Endothelial cell of hepatic sinusoid (primary cell): ENCODE measurements around the gene TXNRD2.

Experiments
- in situ Hi-C: cut with HindIII; loops from 2 replicates; pipeline ENCODE4 v1.10.0; 2017; ENCODE audit warnings: low sequenced_read_pairs

TXNRD2 gene

GRCh38 chr22:19941365-19942082 lies at the start of gene TXNRD2, which contains the start of gene COMT:
Gene TXNRD2 (minus strand): TSS chr22:19941818. CDS start chr22:19941803, 15 bp downstream.
Gene COMT (plus strand): TSS chr22:19941772. CDS start chr22:19962527, 20,755 bp downstream.
- in situ Hi-C loops = no loop called here

GRCh38 chr22:19991395-19991644 lies 49.7 kb upstream of the TXNRD2 start:
- in situ Hi-C loops = no loop called here

GRCh38 chr22:19990609-19991394 lies 49.2 kb upstream of the TXNRD2 start:
- in situ Hi-C loops = no loop called here

GRCh38 chr22:19990188-19990587 lies 48.6 kb upstream of the TXNRD2 start:
- in situ Hi-C loops = no loop called here

GRCh38 chr22:19989725-19990067 lies 48.1 kb upstream of the TXNRD2 start:
- in situ Hi-C loops = no loop called here

GRCh38 chr22:19988965-19989724 lies 47.5 kb upstream of the TXNRD2 start:
- in situ Hi-C loops = no loop called here

- in situ Hi-C loops = no loop called here
Measured at GRCh38 chr22:19988331-19988808, 46.8 kb upstream of the TXNRD2 start.

- in situ Hi-C loops = no loop called here
Measured at GRCh38 chr22:19987394-19988306, 46.0 kb upstream of the TXNRD2 start.

- in situ Hi-C loops = no loop called here
Measured at GRCh38 chr22:19986410-19987341, 45.1 kb upstream of the TXNRD2 start.

- in situ Hi-C loops = no loop called here
Measured at GRCh38 chr22:19986011-19986409, 44.4 kb upstream of the TXNRD2 start.

- in situ Hi-C loops = no loop called here
Measured at GRCh38 chr22:19984851-19985811, 43.5 kb upstream of the TXNRD2 start.

GRCh38 chr22:19984201-19984753 lies 42.7 kb upstream of the TXNRD2 start:
- in situ Hi-C loops = no loop called here

GRCh38 chr22:19983741-19984140 lies 42.1 kb upstream of the TXNRD2 start:
- in situ Hi-C loops = no loop called here

GRCh38 chr22:19982991-19983578 lies 41.5 kb upstream of the TXNRD2 start:
- in situ Hi-C loops = no loop called here

GRCh38 chr22:19981961-19982920 lies 40.6 kb upstream of the TXNRD2 start:
- in situ Hi-C loops = no loop called here

GRCh38 chr22:19981171-19981960 lies 39.7 kb upstream of the TXNRD2 start:
- in situ Hi-C loops = no loop called here
